ENCODE measurements around the gene RNF151. TPM values are rescaled to one million over a fixed set of nuclear protein-coding genes. Genes with fewer than 3 reads are reported as not detected.
"Not testable (repeated sequence)": the region's sequence is repeated elsewhere in the genome, so short reads cannot be mapped to it uniquely, and the experiment has no call there.

The RNF151 gene
- total RNA-seq, 1 experiment from 2014 or later, result not detected

DNA sequence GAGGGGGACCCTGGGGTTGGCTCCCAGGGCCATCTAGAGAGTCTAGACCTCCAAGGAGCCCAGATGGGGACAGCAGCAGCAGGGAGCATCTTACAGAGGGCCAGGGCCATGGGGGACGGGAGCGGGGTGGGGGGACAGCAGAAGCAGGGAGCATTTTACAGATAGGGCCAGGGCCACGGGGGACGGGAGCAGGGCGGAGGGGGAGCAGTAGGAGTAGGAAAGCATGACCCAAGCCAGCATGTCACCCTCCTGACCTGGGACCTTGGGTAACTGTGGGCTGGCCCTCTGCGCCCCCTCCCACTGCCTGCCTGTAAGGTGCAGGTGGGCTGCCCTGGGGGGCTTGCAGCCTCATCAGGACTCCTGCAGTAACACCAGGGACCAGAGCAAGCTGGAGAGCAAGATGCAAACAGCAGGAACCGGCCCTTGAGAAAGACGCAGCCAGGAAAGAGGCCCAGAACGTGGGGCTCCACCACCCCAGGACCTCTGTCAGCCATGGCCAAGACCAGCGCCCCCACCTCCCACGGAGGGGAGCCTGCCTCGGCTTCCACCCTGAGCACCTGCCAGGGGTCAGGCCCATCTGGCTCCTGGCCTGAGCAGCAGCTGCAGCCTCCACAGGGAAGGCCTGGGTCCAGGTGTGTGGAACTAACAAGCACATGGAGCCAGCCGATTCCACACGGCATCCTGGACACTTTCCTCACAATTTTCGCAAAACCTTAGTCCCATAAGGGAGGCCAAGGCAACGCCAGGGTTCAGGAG, 40.6 kb downstream of the RNF151 start:
- no peak for DNase-seq (ENCODE audit: low read depth)

DNA sequence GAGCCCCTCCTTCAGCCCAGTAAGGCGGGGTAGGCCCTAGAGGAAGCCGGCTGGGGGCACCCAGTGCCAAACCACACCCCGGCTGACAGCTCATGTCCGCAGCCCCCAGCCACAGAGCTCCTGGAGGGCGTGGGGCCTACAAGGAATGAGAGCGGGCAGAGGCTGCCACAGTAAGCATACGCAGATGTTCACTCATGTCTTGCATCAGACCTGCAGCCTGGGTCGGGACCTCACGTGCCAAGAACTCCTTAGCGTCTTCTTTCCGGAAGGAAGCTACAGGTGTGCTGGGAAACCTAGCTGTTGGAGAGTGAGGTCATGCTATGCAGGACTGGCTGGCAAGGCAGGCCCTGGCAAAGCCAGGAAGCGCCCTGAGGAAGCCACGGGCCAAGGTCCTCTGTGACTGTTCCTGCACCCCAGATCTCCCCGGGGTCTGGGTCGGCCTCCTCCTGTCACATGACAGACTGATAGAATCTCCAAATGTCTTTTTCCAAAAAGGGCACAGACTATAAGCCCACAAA, 41.4 kb downstream of the RNF151 start:
- DNase-seq (ENCODE audit: low read depth), result no peak

DNA sequence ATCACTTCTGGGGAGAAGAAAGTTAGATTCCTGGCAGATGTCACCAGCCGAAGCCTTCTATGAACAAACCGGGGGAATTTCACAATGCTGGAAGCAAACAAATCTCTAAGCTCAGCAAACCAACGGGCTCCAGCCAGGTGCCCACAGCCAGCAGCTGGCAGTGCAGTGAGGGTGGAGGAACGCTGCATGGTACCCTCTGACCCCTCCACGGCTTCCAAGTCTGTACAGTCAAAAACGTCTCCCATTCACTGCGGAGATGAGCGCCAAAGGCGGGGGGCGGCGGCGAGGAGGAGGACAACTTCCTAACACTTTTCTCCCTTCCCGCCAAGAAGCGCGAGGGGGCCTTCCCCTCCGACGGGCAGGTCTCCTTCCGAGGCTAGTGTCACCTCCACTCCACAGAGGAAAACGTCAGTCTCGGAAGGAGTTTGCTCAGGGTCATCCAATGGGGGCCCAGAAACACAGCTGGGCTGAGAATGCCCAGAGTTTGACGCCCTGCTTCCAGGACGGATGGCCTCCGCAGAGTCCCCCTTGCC, 42.0 kb downstream of the RNF151 start:
- no peak for DNase-seq (ENCODE audit: low read depth)

DNA sequence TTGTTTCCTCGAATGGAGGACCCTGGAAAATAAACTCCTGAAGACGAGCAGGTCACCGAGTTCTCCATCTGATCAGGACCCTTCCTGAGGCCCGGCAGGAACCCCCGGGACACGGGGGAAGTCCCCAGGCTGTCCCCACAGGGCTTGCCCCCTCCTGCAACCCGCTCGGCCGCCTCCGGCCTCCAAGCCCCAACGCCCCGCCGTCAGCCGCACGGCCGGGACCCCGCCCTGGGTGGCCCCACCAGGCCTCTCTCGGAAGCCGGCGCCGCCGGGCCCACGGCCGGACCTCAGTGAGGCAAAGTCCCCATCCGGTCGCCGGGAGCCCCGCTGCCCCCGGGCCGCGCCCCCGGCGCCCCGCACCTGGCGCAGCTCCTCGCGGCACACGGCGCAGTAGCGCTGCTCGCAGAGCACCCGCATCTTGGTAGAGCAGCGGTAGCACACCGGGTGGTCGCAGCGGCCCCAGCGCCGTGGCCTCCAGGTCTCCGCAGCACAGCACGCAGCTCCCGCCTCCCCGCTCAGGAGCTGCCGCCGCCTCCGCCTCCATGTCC, 42.6 kb downstream of the RNF151 start:
- no peak for DNase-seq (ENCODE audit: low read depth)

- peak; percentile 88 for DNase-seq (ENCODE audit: low read depth)
Observed at GRCh38 chr16:2009791-2010510, 43.3 kb downstream of the RNF151 start, which contains the start of gene ZNF598. TSS of gene ZNF598 (minus strand) at chr16:2009821.

DNA sequence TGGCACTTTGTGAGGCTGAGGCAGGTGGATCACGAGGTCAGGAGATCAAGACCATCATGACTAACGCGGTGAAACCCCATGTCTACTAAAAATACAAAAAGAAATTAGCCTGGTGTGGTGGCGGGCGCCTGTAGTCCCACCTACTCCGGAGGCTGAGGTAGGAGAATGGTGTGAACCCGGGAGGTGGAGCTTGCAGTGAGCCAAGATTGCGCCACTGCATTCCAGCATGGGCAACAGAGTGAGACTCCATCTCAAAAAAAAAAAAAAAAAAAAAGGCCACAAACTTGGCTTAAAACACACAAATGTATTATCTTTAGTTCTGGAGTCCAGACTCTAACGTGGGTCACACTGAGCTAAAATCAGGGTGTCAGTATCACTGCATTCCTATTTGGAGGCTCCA, 45.1 kb downstream of the RNF151 start:
- not testable (repeated sequence) for DNase-seq (ENCODE audit: low read depth)

DNA sequence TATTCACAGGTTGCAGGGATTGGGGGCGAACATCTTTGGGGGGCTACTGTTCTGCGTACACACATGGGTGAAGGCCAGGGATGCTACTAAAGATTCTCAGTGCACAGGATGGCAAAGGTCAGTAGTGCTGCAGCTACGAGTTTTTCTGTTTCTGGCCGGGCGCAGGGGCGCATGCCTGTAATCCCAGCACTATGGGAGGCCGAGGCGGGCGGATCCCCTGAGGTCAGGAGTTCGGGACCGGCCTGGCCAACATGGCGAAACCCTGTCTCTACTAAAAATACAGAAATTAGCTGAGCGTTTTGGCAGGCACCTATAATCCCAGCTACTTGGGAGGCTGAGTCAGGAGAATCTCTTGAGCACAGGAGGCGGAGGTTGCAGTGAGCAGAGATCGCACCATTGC, 46.9 kb downstream of the RNF151 start:
- no peak for DNase-seq (ENCODE audit: low read depth)

DNA sequence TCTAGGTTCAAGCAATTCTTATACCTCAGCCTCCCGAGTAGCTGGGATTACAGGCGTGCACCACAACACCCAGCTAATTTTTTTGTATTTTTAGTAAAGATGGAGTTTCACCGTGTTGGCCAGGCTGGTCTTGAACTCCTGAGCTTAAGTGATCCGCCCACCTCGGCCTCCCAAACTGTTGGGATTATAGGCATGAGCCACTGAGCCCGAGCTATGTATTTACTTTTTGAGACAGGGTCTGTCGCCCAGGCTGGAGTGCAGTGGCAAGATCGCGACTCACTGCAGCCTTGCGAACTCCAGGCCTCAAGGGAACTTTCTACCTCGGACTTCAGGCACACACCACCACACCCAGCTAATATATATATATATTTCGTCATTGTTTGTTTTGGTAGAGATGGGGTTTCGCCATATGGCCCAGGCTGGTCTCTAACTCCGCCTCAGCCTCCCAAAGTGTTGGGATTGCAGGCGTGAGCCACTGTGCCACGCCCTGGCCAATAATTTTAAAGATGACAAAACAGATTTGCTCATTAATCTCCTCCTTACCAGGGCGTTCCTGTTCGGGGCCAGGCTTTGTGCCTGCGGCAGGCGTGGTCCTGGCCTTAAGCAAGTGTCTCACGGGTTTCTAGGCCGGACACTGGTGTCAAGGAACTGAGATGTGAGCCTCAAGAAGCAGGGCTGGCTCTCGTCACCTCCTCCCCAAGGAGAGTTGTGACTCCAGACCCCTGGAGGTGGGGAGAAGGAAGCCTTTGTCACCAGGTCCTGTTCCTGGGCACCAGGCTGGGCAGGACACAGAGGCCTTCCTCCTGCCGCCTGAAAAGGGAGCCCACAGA, 48.7 kb downstream of the RNF151 start:
- DNase-seq (ENCODE audit: low read depth), result no peak

GRCh38 chr16:2015947-2016208, 49.2 kb downstream of the RNF151 start:
- DNase-seq (ENCODE audit: low read depth), result no peak

DNA sequence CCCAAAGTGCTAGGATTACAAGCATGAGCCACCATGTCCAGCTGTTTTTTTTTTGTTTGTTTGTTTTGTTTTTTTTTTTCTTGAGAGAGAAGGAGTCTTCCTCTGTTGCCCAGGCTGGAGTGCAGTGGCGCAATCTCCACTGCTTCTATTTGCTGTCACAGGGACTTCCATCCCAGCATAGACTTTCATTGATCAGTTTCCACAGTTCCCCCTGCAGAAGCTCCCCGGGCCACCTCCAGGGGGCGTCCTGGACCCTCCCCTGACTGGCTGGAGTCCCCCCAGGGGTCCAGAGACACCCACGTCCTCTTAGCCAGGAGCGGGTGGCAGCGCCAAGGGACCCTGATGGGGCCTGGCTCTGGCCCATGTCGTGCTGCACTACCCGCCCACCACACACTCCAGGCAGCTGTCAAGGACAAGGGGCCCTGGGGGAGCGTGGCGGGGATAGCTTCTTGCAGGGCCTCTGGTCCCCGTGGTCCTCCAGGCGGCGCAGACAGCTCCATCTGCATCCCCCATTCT, 49.8 kb downstream of the RNF151 start:
- DNase-seq (ENCODE audit: low read depth), result no peak

Other genes with a start within 250 kb of the RNF151 start
- gene NME3, start 195.3 kb upstream of the RNF151 start, total RNA-seq (2014; rRNA removed; shearing (Covaris generic)), result not detected in 2 replicates
- gene EME2, start 194.0 kb upstream of the RNF151 start, total RNA-seq (2014; rRNA removed; shearing (Covaris generic)), result 0.76 and 2.2 TPM in 2 replicates
- 115 and 133 TPM in 2 replicates for gene MRPS34, start 193.7 kb upstream of the RNF151 start, total RNA-seq (2014; rRNA removed; shearing (Covaris generic))
- 25.9 and 29.8 TPM in 2 replicates for gene SPSB3, start 184.3 kb upstream of the RNF151 start, total RNA-seq (2014; rRNA removed; shearing (Covaris generic))
- 53.7 and 86.4 TPM in 2 replicates for gene NUBP2, start 183.9 kb upstream of the RNF151 start, total RNA-seq (2014; rRNA removed; shearing (Covaris generic))
- 0.07 TPM in 1 of 2 replicates, not detected in the other for gene IGFALS, start 173.2 kb upstream of the RNF151 start, total RNA-seq (2014; rRNA removed; shearing (Covaris generic))
- 75.7 and 92.6 TPM in 2 replicates for gene HAGH, start 140.0 kb upstream of the RNF151 start, total RNA-seq (2014; rRNA removed; shearing (Covaris generic))
- 53.8 and 64.0 TPM in 2 replicates for gene FAHD1, start 139.7 kb upstream of the RNF151 start, total RNA-seq (2014; rRNA removed; shearing (Covaris generic))
- gene MEIOB, start 94.7 kb upstream of the RNF151 start, total RNA-seq (2014; rRNA removed; shearing (Covaris generic)), result 1.0 and 1.8 TPM in 2 replicates
- gene HS3ST6, start 48.4 kb upstream of the RNF151 start, total RNA-seq (2014; rRNA removed; shearing (Covaris generic)), result not detected in 2 replicates
- 16.2 and 27.8 TPM in 2 replicates for gene MSRB1, start 23.7 kb upstream of the RNF151 start, total RNA-seq (2014; rRNA removed; shearing (Covaris generic))
- 0.52 TPM in 1 of 2 replicates, not detected in the other for gene RPL3L, start 12.2 kb upstream of the RNF151 start, total RNA-seq (2014; rRNA removed; shearing (Covaris generic))
- 287 and 304 TPM in 2 replicates for gene NDUFB10, start 7.3 kb upstream of the RNF151 start, total RNA-seq (2014; rRNA removed; shearing (Covaris generic))
- gene RPS2, start 2.0 kb upstream of the RNF151 start, total RNA-seq (2014; rRNA removed; shearing (Covaris generic)), result 1,628 and 1,651 TPM in 2 replicates
- 42.2 and 76.8 TPM in 2 replicates for gene TBL3, start 5.2 kb downstream of the RNF151 start, total RNA-seq (2014; rRNA removed; shearing (Covaris generic))
- gene NOXO1, start 14.6 kb downstream of the RNF151 start, total RNA-seq (2014; rRNA removed; shearing (Covaris generic)), result not detected in 2 replicates
- 11.7 and 21.0 TPM in 2 replicates for gene GFER, start 17.3 kb downstream of the RNF151 start, total RNA-seq (2014; rRNA removed; shearing (Covaris generic))
- gene SYNGR3, start 23.1 kb downstream of the RNF151 start, total RNA-seq (2014; rRNA removed; shearing (Covaris generic)), result 3.4 and 7.1 TPM in 2 replicates
- 21.3 and 23.9 TPM in 2 replicates for gene ZNF598, start 43.0 kb downstream of the RNF151 start, total RNA-seq (2014; rRNA removed; shearing (Covaris generic))
- gene NPW, start 52.9 kb downstream of the RNF151 start, total RNA-seq (2014; rRNA removed; shearing (Covaris generic)), result 0.12 TPM in 1 of 2 replicates, not detected in the other
- gene NHERF2, start 60.0 kb downstream of the RNF151 start, total RNA-seq (2014; rRNA removed; shearing (Covaris generic)), result 143 and 175 TPM in 2 replicates
- 22.7 and 35.6 TPM in 2 replicates for gene NTHL1, start 81.0 kb downstream of the RNF151 start, total RNA-seq (2014; rRNA removed; shearing (Covaris generic))
- gene TSC2, start 81.1 kb downstream of the RNF151 start, total RNA-seq (2014; rRNA removed; shearing (Covaris generic)), result 29.7 and 31.2 TPM in 2 replicates
- 12.9 and 56.0 TPM in 2 replicates for gene PKD1, start 169.0 kb downstream of the RNF151 start, total RNA-seq (2014; rRNA removed; shearing (Covaris generic))
- gene RAB26, start 181.8 kb downstream of the RNF151 start, total RNA-seq (2014; rRNA removed; shearing (Covaris generic)), result 2.1 and 3.8 TPM in 2 replicates
- gene TRAF7, start 188.9 kb downstream of the RNF151 start, total RNA-seq (2014; rRNA removed; shearing (Covaris generic)), result 69.0 and 92.8 TPM in 2 replicates
- not detected in 2 replicates for gene CASKIN1, start 229.7 kb downstream of the RNF151 start, total RNA-seq (2014; rRNA removed; shearing (Covaris generic))
- 18.9 and 26.5 TPM in 2 replicates for gene MLST8, start 238.6 kb downstream of the RNF151 start, total RNA-seq (2014; rRNA removed; shearing (Covaris generic))
- 0.10 and 0.89 TPM in 2 replicates for gene BRICD5, start 244.0 kb downstream of the RNF151 start, total RNA-seq (2014; rRNA removed; shearing (Covaris generic))
- 23.9 and 32.7 TPM in 2 replicates for gene PGP, start 248.0 kb downstream of the RNF151 start, total RNA-seq (2014; rRNA removed; shearing (Covaris generic))